ACC112 (cell line): ENCODE results near the gene ATP8B4.

Experiments used
- H2AFZ ChIP-seq: fragments of 200-600 bp; sonication (generic); one replicate; pipeline ENCODE4 v1.6.0; 2017; ENCODE audit warnings: antibody characterized with exemption, low read length; ENCODE audit not compliant: unreplicated experiment
- H3K27ac ChIP-seq: fragments of 200-600 bp; sonication (generic); 2 replicates; pipeline ENCODE4 v1.5.1; 2014; ENCODE audit warnings: low read depth, mild to moderate bottlenecking, antibody characterized with exemption, low read length, moderate library complexity
- H3K27me3 ChIP-seq: fragments of 200-600 bp; sonication (generic); 2 replicates; pipeline ENCODE4 v1.6.1; 2014; ENCODE audit warnings: mild to moderate bottlenecking, antibody characterized with exemption, low read length, moderate library complexity, mixed read lengths; ENCODE audit not compliant: insufficient read depth
- H3K36me3 ChIP-seq: fragments of 200-600 bp; sonication (generic); 2 replicates; pipeline ENCODE4 v1.6.1; 2016; ENCODE audit warnings: mild to moderate bottlenecking, antibody characterized with exemption, low read length, moderate library complexity, mixed read lengths; ENCODE audit not compliant: insufficient read depth
- H3K4me1 ChIP-seq: fragments of 200-600 bp; sonication (generic); one replicate; pipeline ENCODE4 v1.6.1; 2016; ENCODE audit warnings: low read length, mixed read lengths; ENCODE audit not compliant: insufficient read depth, unreplicated experiment, control insufficient read depth
- H3K4me3 ChIP-seq: fragments of 200-600 bp; sonication (generic); 2 replicates; pipeline ENCODE4 v1.5.1; 2014; ENCODE audit warnings: mild to moderate bottlenecking, low read depth, low read length
- H3K79me2 ChIP-seq: fragments of 200-600 bp; sonication (generic); one replicate; pipeline ENCODE4 v1.6.0; 2016; ENCODE audit warnings: low read length; ENCODE audit not compliant: control insufficient read depth, unreplicated experiment, insufficient read depth

Gene ATP8B4

GRCh38 chr15:49815950-49816349 is 303.1 kb downstream of the ATP8B4 start:
- Histone ChIP-seq H2AFZ (peak overlapping the region; percentile 20), H3K4me3 (peak overlapping the region; percentile 4; the same call in 1 of the 2 replicates)

GRCh38 chr15:49815526-49815925 is 303.5 kb downstream of the ATP8B4 start:
- Histone ChIP-seq H3K4me3 (peak overlapping the region; percentile 4; the same call in 1 of the 2 replicates), H3K27me3 (no peaks in the 10 kb centered on the region), H2AFZ (peak overlapping the region; percentile 20), H3K36me3 (no peaks in the 10 kb centered on the region), H3K27ac (no peak overlapping the region), H3K4me1 (peaks cover 6% of the 10 kb centered on the region), H3K79me2 (no peaks in the 10 kb centered on the region)

More at GRCh38 chr15:49815950-49816349, 303.1 kb downstream of the ATP8B4 start:
- no peak overlapping the region for H3K27ac ChIP-seq
- no peaks in the 10 kb centered on the region for H3K79me2 ChIP-seq
- H3K4me1 ChIP-seq, result peaks cover 6% of the 10 kb centered on the region
- no peaks in the 10 kb centered on the region for H3K27me3 ChIP-seq
- no peaks in the 10 kb centered on the region for H3K36me3 ChIP-seq

- H3K4me3 ChIP-seq, result no peak overlapping the region
- no peaks in the 10 kb centered on the region for H3K79me2 ChIP-seq
- H3K27me3 ChIP-seq, result no peaks in the 10 kb centered on the region
- H3K27ac ChIP-seq, result no peak overlapping the region
- no peak overlapping the region for H2AFZ ChIP-seq
- peaks cover 6% of the 10 kb centered on the region for H3K4me1 ChIP-seq
- H3K36me3 ChIP-seq, result no peaks in the 10 kb centered on the region
These were observed 304.3 kb downstream of the ATP8B4 start for GRCh38 chr15:49814709-49815108.

- no peaks in the 10 kb centered on the region for H3K36me3 ChIP-seq
- peaks cover 6% of the 10 kb centered on the region for H3K4me1 ChIP-seq
- H3K4me3 ChIP-seq, result no peak overlapping the region
- no peak overlapping the region for H3K27ac ChIP-seq
- H3K27me3 ChIP-seq, result no peaks in the 10 kb centered on the region
- H2AFZ ChIP-seq, result no peak overlapping the region
- H3K79me2 ChIP-seq, result no peaks in the 10 kb centered on the region
These were observed 305.4 kb downstream of the ATP8B4 start for GRCh38 chr15:49813625-49814024.

GRCh38 chr15:49810720-49811119 is 308.3 kb downstream of the ATP8B4 start:
- no peak overlapping the region for H3K4me3 ChIP-seq
- H3K79me2 ChIP-seq, result no peaks in the 10 kb centered on the region
- no peaks in the 10 kb centered on the region for H3K27me3 ChIP-seq
- H3K27ac ChIP-seq, result no peak overlapping the region
- no peak overlapping the region for H2AFZ ChIP-seq
- H3K4me1 ChIP-seq, result peaks cover 5% of the 10 kb centered on the region
- H3K36me3 ChIP-seq, result no peaks in the 10 kb centered on the region

GRCh38 chr15:49809894-49810609 is 309.0 kb downstream of the ATP8B4 start:
- Histone ChIP-seq H2AFZ (no peak overlapping the region), H3K36me3 (no peaks in the 10 kb centered on the region), H3K4me1 (no peaks in the 10 kb centered on the region), H3K79me2 (no peaks in the 10 kb centered on the region), H3K27ac (no peak overlapping the region), H3K27me3 (no peaks in the 10 kb centered on the region), H3K4me3 (no peak overlapping the region)

GRCh38 chr15:49808341-49808740 is 310.7 kb downstream of the ATP8B4 start:
- no peaks in the 10 kb centered on the region for H3K79me2 ChIP-seq
- H2AFZ ChIP-seq, result no peak overlapping the region
- H3K4me1 ChIP-seq, result no peaks in the 10 kb centered on the region
- H3K36me3 ChIP-seq, result no peaks in the 10 kb centered on the region
- no peak overlapping the region for H3K4me3 ChIP-seq
- no peak overlapping the region for H3K27ac ChIP-seq
- no peaks in the 10 kb centered on the region for H3K27me3 ChIP-seq
